GM19193 (cell line): Measurements from ENCODE around the gene CSNK2B.

Experiments used
- POLR2A ChIP-seq: IDR thresholded peaks from 4 replicates; pipeline ENCODE4 v1.6.1; 2011; ENCODE audit not compliant: insufficient read depth, insufficient read length; ENCODE audit errors: extremely low read depth

CSNK2B gene

GRCh38 chr6:31663126-31663960 lies 2.5 kb upstream of the CSNK2B start:
- no peak for TF ChIP-seq POLR2A

DNA sequence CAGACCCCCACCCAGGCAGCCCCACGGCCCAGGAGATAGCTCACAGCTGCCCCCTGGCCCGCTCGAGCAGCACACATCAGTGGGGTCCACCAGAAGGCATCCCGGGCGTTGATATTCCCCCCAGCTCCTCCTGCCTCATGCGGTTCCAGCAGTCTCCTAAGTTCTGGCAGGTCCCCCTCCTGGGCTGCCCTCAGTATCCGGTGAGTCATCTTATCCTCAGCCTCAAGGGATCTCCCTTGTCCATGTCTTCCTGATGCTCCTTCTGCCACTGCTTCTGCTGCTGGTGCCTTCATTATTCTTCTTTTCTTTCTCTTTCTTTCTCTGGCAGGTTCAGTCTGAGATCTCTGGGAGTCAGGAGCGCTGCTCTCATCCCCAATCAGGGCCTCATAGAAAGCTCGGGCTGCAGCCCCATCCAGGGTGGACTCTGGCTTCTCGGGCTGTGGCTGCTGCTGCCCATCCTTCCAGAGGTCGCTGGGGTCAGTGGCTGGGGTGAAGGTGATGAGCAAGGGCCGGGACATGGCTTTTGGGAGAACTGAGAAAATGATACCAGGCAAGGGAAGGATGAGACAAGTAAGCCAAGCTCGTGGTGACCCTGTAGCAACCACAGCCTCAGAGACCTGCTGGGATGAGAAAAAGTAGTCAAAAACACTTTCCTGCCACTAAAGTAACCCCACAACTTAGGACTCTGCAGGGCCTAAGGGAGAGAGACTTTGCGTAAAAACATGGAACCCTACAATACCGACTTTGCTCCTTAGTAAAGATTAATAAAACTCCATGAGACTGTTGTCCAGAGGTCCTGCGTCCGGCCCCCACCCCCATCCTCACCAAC lies 1.7 kb upstream of the CSNK2B start:
- no peak for TF ChIP-seq POLR2A

DNA sequence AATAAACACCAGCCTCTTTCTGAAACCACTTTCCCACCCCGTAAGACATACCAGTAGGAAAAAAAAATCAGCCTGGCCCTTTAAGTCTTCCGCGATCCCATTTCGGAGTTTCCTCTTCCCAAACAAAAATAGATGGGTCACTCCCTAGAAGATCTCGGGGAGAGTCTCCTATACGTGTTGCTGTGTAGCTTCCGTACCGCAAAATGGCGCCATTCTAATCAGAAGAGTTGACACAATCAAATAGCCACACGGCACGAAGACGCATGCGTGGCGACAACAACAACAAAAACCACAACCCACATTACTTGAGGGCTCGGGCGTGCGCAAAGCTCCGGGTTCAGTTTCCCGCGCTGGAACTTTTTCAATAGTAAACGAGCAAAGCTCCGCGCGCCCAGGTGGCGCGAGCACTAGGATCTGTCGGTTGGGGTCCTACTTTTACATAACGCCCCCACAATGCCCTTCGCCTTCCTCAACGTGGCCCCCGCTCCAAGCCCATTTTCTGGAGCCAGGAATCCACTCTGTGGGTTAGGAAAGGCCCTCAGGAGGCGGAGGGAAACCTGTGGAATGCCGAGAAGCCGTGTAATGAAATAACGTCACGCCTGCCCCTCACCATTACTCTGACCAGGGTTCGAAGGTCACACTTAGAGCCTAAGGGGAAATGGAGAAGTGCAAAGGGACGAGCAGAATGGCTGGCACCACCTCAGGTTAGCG lies 935 bp upstream of the CSNK2B start, which contains the start of gene GPANK1:
GPANK1 (minus strand) TSS at position 208 of the 711 bp plus-strand sequence. CDS start 519 bp downstream, outside the sequence.
- TF ChIP-seq POLR2A, result no peak

- no peak for TF ChIP-seq POLR2A
Observed at GRCh38 chr6:31666337-31666965, 571 bp downstream of the CSNK2B start.

- no peak for TF ChIP-seq POLR2A
Observed at GRCh38 chr6:31669676-31670075, 3.8 kb downstream of the CSNK2B start, which contains the start of gene LY6G5B. LY6G5B (plus strand) TSS chr6:31669976; CDS start chr6:31670951, 975 bp downstream.

GRCh38 chr6:31676322-31676903 lies 10.5 kb downstream of the CSNK2B start:
- TF ChIP-seq POLR2A, result no peak

DNA sequence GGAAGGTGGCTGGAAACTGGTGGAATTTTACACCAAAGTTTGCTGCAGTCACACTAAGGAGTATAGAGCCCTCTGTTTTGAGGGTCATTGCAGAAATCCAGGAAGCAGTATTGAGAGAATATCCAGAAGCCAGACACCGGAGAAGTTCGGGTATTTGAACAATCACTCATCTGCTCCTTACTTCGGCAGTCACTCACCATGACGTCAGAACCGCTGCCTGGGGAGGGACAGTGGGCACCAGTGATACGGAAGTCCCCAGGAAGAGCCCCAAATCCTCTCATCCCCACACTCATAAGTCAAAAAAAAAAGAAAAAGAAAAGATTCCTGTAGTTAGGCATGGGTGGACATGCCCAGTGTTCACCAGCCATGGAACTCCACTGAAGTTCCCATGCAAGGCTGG lies 11.0 kb downstream of the CSNK2B start:
- TF ChIP-seq POLR2A, result no peak

DNA sequence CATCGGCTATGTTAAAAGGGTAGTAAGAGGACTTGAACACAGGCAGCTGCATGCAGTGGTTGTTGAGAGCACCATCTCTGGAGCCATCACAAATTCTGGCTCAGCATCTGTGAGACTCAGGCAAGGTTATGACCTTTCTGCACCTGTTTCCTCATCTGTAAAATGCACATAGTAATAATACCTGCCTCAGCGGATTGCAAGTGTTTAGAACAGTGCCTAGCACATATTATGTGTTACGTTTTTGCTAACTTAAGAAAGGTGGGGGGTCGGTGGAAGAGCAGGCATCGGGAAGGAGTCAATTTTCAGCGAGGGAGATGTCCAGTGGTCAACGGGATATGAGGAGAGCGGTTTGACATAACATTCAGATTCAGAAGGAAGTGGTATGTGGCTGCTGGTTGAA lies 12.1 kb downstream of the CSNK2B start:
- no peak for TF ChIP-seq POLR2A

GRCh38 chr6:31680226-31681134 lies 14.6 kb downstream of the CSNK2B start, which contains the start of gene LY6G5C:
LY6G5C (minus strand) TSS chr6:31681067; CDS start chr6:31680373, 694 bp downstream.
- no peak for TF ChIP-seq POLR2A

DNA sequence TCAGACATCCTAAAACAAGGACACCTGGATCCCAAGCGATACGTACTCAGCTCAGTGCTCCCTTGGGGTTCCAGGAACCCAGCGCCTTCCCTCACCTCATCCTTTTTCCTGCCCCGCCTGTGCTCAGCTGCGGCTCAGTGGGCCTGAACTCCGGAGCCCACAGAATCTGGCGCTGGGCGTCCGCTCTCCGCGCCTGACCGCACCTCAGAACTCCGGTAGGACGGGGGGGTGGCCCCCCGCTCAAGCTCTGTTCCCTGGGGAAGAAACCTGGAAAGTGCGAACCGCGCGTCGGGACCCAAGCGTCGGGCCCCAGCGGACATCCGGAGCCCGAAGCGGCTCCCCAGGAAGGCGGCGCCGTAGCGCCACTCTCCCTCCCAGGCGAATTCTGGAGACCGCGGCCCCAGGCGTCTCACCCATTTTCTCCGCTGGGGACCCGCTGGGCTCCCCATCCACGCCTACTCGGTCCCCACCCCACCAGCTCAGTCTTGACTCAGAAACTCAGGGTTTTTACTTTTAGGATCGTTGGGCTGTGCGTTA lies 15.3 kb downstream of the CSNK2B start:
- TF ChIP-seq POLR2A, result no peak

DNA sequence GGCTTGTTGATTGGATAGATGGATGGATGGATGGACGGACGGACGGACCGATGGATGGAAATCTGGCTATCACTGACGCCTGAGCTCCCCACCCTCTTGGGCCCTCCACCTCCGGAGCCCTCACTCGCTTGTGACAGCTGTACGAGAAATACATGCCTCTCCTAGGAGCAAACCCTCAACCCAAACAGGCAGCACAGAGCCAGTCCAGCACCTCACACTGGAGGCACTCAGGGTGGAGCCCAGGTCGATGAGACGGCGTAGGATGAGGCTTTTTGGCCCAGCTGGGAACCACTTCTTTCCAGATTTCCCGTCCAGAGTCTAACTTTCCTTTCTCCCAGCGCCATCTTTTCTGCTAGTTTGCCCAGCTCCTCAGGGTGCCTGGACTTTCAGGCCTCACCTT lies 17.7 kb downstream of the CSNK2B start:
- no peak for TF ChIP-seq POLR2A

- no peak for TF ChIP-seq POLR2A
Observed at GRCh38 chr6:31686483-31686882, 20.6 kb downstream of the CSNK2B start.

DNA sequence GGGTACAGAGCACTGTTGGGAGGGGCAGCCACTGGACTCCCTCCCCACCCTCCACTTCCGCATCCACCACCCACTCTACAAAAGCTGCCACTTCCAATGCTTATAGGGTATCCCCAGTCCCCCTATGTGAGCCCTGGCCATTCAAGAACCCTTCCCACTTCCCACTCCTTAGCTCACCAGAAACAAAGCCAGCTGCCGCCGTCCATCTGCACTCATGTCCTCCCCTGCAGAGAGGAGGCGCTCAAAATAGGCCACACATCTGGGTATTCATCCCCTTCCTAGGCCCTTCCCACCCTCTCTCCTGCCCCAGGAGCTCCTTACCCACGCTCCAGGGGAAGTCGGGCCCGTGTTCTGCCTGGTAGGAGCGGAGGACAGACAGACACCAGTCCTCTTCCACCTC lies 21.4 kb downstream of the CSNK2B start:
- TF ChIP-seq POLR2A, result no peak
